RCC 7860 (cell line): Measurements from ENCODE around the gene FGF6.

Source experiments
- DNase-seq: peaks from one replicate; pipeline ENCODE4 v3.0.0-alpha.2; 2015; ENCODE audit warnings: low spot score
- FAIRE-seq: peaks from 2 replicates; lab custom pipeline; 2012; peaks lifted over from hg19 to GRCh38; lab: Jason Lieb, UNC

Gene FGF6

DNA sequence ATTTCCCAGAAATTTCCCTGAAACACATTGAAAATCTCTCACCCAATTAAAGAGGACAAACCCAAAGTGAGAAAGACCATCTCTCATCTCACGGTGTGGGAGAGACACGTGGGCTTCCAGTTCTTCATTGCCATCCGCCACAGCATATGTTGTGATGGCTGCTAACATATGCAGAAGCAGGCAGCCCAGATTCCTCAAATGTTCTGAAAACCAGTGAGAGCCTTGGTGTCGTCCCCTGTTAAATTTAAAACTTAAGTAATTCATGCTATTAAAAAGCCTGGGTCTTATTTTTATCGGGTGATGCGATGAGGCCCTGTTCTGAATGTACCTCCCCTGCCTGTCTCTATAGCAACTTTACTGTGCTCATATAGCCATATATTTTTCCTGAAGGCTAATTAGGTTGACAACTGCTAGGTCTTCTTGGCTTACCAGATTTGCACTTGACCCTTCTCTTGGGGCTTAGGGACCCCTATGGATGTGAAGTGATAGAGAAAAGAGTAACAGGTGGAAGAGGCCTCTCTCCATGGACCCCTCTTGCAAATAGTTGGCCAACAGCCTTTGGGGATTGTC, 2.8 kb upstream of the FGF6 start:
- DNase-seq (no peak), FAIRE-seq (no peak)

DNA sequence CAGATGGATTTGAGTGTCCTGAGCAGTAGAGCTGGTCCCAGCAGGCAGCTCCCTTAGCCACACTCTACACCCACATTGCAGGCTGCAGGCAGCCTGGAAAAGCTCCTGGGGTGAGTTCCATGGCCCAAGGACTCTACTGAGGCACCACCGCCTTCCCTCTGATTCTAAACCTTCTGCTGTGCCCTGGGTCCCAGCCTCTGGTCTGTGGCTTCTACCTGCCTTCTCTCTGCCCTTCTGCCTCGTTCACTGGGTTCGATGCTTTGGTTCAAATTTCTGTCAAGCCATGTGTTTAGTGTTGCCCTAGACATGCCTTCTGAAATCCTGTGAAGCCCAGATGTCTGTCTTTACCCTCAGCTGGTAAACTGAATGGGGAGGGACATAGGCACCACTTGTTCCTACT, 1.5 kb upstream of the FGF6 start:
- DNase-seq (no peak), FAIRE-seq (no peak)

DNA sequence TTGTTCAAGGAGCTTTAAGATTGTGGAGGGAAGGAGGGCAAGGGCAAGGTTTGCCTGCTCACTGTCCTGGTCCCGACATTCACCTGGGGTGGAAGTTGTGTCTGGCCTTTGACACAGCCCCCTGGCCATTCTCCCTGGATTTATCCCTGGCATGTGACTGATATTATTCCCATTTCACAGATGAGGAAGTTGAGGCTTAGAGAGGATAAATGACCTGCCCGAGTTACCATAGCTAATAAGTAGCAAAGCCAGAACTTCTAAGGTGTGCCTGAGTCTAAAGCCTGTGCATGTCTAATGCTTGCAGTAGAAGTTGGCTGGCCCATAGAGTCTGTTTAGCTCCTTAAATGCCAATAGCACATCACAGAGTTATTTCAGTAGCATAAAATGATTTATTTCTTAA, 720 bp upstream of the FGF6 start:
- FAIRE-seq (no peak), DNase-seq (no peak)

- DNase-seq (no peak), FAIRE-seq (no peak)
These were observed 1.6 kb downstream of the FGF6 start for GRCh38 chr12:4444031-4444430.

- FAIRE-seq (no peak), DNase-seq (no peak)
These were observed 2.0 kb downstream of the FGF6 start for GRCh38 chr12:4443616-4444015.

DNA sequence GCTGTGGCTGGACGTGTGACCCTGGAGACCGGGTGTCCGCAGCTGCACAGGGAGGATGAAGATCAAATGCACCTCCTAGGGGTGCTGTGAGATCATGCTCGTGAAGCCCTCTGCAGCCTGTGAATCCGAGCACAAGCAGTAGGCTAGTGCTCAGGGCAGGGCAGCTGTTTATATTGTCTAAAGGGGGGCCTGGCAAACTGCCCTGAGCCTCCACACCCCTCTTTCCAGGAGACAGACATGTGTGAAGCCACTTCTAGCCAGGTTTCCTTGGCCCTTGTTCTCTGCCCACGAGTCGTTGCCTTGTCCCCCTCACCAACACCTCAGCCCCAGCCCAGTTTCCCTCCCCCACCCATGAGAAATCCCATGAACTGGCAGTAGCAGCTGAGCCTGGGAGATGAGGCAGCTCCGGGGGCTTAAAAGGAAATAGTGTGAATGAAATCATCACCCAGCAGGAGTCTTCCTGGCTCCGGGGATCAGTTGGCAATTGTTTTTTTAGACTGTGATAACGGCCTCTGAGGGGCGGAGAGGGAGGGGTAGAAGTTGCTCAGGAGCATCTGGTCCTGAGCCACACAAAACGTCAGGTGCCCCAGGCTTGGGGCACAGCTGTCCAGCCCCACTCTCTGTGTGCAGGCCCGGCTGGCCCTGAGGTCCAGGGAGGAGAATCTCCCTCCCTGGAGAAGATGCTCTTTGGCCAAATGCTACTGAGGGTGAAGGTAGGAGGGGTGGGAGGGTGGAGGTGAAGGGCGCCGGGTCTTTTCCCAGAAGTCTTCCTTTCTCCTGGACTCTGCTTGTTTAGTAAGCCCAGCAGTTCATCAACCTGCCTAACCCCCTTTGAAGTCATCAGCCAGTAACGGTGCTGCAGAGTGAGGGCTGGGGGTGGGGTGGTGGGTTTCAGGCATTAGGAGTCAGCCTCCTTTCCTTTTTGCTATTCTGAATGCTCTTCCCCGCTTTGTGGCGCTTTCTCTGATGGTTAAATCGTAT, 4.0 kb downstream of the FGF6 start:
- FAIRE-seq: no peak
- no peak for DNase-seq

DNA sequence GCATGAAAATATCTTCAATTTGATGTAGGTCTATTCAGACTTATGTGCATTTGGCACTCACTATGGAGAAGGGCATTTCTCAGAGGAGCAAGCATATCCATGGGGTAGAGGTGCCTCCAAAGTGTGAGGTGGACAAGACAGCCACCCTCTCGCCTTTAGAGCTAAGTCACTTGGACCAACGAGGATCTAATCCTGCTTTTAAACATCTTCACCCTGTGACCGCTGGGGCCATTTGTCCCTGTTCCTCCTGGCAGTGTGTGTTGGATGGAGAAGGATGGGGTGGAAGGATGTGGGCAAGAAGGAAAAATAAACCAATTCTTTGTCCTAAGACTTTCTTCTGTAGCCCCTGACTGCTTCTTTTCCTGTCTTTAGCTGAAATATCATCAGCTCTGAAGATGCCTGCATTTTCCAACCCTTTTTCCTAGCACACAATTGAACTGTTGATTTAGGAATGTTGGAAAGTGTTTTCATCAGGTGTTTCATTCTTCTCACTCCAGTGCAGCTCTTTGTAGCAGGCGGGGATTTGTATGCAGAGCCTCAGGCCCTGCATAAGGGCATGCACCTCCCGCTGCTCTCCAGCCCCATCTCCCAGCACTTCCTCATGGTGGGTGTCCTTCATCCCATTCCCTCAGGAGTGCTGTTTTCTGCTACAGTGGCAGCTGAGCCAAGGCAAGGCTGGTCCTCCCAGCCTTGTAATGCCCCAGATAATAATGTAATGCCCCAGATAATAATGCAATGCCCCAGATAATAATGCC, 5.3 kb downstream of the FGF6 start:
- no peak for FAIRE-seq
- DNase-seq: no peak

- no peak for FAIRE-seq
These were observed 5.9 kb downstream of the FGF6 start for GRCh38 chr12:4439736-4440135.

DNA sequence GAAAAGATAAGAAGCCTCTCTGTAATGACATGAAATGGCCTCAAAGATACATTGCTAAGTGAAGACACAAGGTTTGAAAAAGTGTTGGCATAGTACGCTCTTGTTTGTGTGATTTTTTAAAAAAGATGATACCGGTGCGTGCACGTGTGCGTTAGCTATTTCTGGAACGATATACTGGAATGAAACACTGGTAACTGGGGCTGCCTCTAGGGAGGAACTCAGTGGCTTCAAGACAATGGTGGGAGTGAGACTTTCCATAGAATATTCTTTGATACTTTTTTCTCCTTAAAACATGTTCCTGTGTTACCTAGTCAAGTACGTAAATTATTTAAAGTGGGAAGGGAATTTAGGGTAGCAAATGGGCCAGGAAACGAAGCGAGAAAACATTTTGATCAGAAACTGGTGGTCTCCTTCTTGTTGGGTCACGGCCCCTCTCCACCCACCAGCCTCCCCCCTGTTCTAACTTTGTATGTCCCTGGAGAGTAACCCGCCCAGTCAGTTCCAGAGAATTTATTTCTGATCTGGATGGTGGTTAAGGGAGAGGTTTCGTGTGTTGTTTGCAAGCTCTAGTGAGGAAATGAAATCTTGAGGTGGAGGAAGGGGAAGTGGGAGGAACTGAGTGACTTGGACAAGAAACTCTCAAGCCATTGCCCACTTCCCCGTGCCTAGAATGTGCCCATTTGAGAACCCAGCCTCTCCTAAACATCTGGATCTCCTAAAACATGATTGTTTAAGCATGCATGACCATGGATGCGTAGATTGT, 6.6 kb downstream of the FGF6 start:
- no peak for FAIRE-seq
- DNase-seq: no peak

More at GRCh38 chr12:4439736-4440135, 5.9 kb downstream of the FGF6 start:
- DNase-seq: no peak

GRCh38 chr12:4435537-4435936, 10.1 kb downstream of the FGF6 start:
- FAIRE-seq: no peak

GRCh38 chr12:4434706-4435425, 10.7 kb downstream of the FGF6 start:
- DNase-seq: no peak
- FAIRE-seq: no peak

More at GRCh38 chr12:4435537-4435936, 10.1 kb downstream of the FGF6 start:
- DNase-seq: no peak

- FAIRE-seq (no peak), DNase-seq (no peak)
These were observed 11.3 kb downstream of the FGF6 start for GRCh38 chr12:4434301-4434700.

DNA sequence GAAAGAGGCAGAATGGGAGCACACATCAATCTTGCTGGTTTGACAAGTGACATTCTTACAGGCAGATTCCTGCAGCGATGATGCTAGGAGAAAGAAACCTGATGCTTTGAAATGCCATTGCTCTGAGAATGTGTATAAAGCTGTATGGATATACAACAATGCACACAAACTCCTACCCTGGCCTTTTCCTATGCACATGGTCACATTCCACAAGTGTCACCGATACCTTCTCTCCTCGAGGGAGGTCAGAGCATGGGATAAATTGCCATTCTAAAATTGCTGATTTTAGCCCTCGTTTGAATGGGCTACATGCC, 11.9 kb downstream of the FGF6 start:
- DNase-seq (no peak), FAIRE-seq (no peak)

GRCh38 chr12:4432878-4433744, 12.5 kb downstream of the FGF6 start:
- DNase-seq (no peak), FAIRE-seq (no peak)

GRCh38 chr12:4431866-4432265, 13.7 kb downstream of the FGF6 start:
- FAIRE-seq (no peak), DNase-seq (no peak)

- FAIRE-seq (no peak), DNase-seq (no peak)
These were observed 14.2 kb downstream of the FGF6 start for GRCh38 chr12:4431436-4431835.

- FAIRE-seq (no peak), DNase-seq (no peak)
These were observed 21.2 kb downstream of the FGF6 start for GRCh38 chr12:4424422-4424821.

DNA sequence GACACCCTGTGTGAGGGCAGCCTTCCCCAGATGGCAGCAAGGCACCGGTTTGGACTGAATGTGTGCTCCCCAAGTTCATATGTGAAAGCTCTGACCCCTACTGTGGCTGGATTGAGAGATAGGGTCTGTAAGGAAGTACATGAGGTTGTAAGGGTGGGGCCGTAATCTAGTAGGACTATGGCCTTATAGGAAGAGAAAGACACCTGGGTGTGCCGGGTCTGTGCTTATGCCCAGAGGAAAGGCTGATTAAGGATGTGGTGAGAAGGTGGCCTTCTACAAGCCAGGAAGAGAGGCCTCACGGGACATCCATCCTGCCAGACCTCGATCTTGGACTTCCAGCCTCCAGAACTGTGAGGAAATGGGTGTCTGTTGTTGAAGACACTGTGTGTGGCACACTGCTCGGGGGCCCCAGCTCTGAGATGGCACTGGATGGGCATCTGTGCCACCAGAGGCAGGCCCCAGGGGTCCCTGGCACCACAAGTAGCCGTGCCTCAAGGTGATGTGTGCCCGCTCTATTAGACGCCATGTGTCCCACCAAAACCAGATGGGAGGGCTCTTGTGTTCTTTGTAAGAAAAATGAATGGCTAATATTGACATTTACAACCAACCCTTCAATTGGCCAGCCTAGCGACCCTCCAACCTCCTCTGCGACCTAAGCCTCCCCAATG, 22.0 kb downstream of the FGF6 start:
- FAIRE-seq (no peak), DNase-seq (no peak)

DNA sequence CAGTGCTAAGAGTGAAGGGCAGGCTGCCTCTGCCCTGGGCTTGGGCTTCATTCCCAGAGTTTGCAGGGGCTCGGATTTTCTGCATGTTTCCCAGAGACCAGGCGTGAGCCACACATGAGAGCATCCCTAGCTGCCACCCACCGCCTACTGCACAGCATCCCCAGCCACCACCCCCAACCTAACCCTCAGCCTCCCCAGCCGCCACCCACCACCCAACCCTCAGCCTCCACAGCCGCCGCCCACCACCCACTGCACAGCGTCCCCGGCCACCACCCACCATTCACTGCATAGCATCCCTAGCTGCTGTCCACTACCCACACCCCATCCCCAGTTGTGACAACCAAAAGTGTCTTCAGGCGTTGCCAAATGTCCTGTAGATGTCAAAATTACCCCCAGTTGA, 22.6 kb downstream of the FGF6 start:
- FAIRE-seq (no peak), DNase-seq (no peak)
